Lung (tissue), 12 donors: ENCODE results near the gene SPOP. TPM values are rescaled to one million over a fixed set of nuclear protein-coding genes. Genes with fewer than 3 reads are reported as not detected.

Source experiments
- ATAC-seq: fragments of 200-7000 bp; cut with Tn5 transposase; one replicate; pipeline ENCODE4 v1.9.1; 2020; ENCODE audit warnings: moderate number of reproducible peaks; ENCODE audit not compliant: insufficient read depth, low FRiP score
- DNase-seq, 3 donors: peaks; one replicate each; pipeline ENCODE4 v3.0.0-alpha.2; 2013 to 2017
- H3K27ac ChIP-seq, 2 donors: one replicate each; pipeline ENCODE4 v1.5.1; 2013; ENCODE audit warnings: mild to moderate bottlenecking in 2 of 2, moderate library complexity in 2 of 2, control low read depth in 1 of 2, inconsistent platforms in 1 of 2, low read depth in 1 of 2, low read length in 1 of 2
- H3K27me3 ChIP-seq, 3 donors: one replicate each; pipeline ENCODE4 v1.5.1; 2013; ENCODE audit warnings: low read length in 2 of 3; ENCODE audit not compliant: control insufficient read depth in 3 of 3, insufficient read depth in 3 of 3
- H3K36me3 ChIP-seq, 4 donors: one replicate each; pipeline ENCODE4 v1.5.1; 2013; ENCODE audit warnings: low read length in 4 of 4, mild to moderate bottlenecking in 1 of 4, moderate library complexity in 1 of 4; ENCODE audit not compliant: control insufficient read depth in 4 of 4, insufficient read depth in 4 of 4
- H3K4me1 ChIP-seq, 5 donors: one replicate each; pipeline ENCODE4 v1.5.1; 2013; ENCODE audit warnings: low read length in 5 of 5, mild to moderate bottlenecking in 2 of 5, moderate library complexity in 1 of 5; ENCODE audit not compliant: control insufficient read depth in 5 of 5, insufficient read depth in 5 of 5
- H3K4me3 ChIP-seq: one replicate; pipeline ENCODE4 v1.5.1; 2013; ENCODE audit warnings: mild to moderate bottlenecking, control low read depth, moderate library complexity
- H3K9ac ChIP-seq, 2 donors: one replicate each; pipeline ENCODE4 v1.5.1; 2013; ENCODE audit warnings: low read length in 2 of 2, control low read depth in 1 of 2; ENCODE audit not compliant: insufficient read depth in 1 of 2
- H3K9me3 ChIP-seq, 4 donors: one replicate each; pipeline ENCODE4 v1.5.1; 2013; ENCODE audit warnings: low read length in 3 of 4, mild to moderate bottlenecking in 1 of 4, moderate library complexity in 1 of 4; ENCODE audit not compliant: control insufficient read depth in 4 of 4, insufficient read depth in 3 of 4
- WGBS, 2 donors: extraction: QIAGEN DNeasy Blood & Tissue Kit; methylation state at CpG; one replicate each; pipeline ENCODE4 v1.1.7; 2013; 5-methylcytosine and 5-hydroxymethylcytosine counted together
- polyA plus RNA-seq, 2 donors: library from polyadenylated mRNA; stranded (reverse); fragments of 200-250 nt; gene quantifications; one replicate each; pipeline ENCODE4 v1.2.1, GENCODE V29; 2013
- total RNA-seq, 2 donors: library from RNA; depleted of rRNA in 1 of 2; stranded (reverse); fragments of >200 nt in 1 of 2; gene quantifications; one replicate each; pipeline ENCODE4 v1.2.1, GENCODE V29; 2014 to 2021
- TF ChIP-seq, protein P1 (sequence below): IDR thresholded peaks from 2 replicates; pipeline ENCODE4 v1.5.1; 2012; ENCODE audit warnings: mild to moderate bottlenecking; ENCODE audit errors: control extremely low read depth, extremely low read depth
- donor health status: control.
- donor health status: control.
- donor health status: Bipolar disorder and iron deficiency.
- donor health status: healthy.
- donor health status: DM: yes; HTN: yes; CAD: no.

SPOP gene
- total and polyA plus RNA-seq, 4 donors = 28.7 to 98.0 (median 64.6) TPM

GRCh38 chr17:49575679-49576087 lies 102.2 kb downstream of the SPOP start, which contains the start of gene NXPH3:
TSS of gene NXPH3 (plus strand) at chr17:49575871. CDS start at chr17:49576220, 349 bp downstream.
- WGBS, 2 donors = 1% methylated on average over 40 to 55 of the region's 55 CpGs
- Histone ChIP-seq H3K27me3 (peaks cover 0 to 35% (median 18%) of the 10 kb centered on the region in 3 donors), H3K9me3 (peaks cover 0 to 2% (median 0%) of the 10 kb centered on the region in 4 donors), H3K27ac (peak within 1 kb of the TSS in 1 of 2 donors; percentile 70), H3K36me3 (no peaks in the 10 kb centered on the region), H3K9ac (no peak within 1 kb of the TSS), H3K4me1 (peaks cover 0 to 11% (median 4%) of the 10 kb centered on the region in 5 donors), H3K4me3 (peak within 1 kb of the TSS; percentile 40)
- peak; percentile 65 for ATAC-seq
- DNase-seq = peak in 2 of 3 donors; percentile 34 to 61
- TF ChIP-seq, protein P1, sequence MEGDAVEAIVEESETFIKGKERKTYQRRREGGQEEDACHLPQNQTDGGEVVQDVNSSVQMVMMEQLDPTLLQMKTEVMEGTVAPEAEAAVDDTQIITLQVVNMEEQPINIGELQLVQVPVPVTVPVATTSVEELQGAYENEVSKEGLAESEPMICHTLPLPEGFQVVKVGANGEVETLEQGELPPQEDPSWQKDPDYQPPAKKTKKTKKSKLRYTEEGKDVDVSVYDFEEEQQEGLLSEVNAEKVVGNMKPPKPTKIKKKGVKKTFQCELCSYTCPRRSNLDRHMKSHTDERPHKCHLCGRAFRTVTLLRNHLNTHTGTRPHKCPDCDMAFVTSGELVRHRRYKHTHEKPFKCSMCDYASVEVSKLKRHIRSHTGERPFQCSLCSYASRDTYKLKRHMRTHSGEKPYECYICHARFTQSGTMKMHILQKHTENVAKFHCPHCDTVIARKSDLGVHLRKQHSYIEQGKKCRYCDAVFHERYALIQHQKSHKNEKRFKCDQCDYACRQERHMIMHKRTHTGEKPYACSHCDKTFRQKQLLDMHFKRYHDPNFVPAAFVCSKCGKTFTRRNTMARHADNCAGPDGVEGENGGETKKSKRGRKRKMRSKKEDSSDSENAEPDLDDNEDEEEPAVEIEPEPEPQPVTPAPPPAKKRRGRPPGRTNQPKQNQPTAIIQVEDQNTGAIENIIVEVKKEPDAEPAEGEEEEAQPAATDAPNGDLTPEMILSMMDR = no peak

DNA sequence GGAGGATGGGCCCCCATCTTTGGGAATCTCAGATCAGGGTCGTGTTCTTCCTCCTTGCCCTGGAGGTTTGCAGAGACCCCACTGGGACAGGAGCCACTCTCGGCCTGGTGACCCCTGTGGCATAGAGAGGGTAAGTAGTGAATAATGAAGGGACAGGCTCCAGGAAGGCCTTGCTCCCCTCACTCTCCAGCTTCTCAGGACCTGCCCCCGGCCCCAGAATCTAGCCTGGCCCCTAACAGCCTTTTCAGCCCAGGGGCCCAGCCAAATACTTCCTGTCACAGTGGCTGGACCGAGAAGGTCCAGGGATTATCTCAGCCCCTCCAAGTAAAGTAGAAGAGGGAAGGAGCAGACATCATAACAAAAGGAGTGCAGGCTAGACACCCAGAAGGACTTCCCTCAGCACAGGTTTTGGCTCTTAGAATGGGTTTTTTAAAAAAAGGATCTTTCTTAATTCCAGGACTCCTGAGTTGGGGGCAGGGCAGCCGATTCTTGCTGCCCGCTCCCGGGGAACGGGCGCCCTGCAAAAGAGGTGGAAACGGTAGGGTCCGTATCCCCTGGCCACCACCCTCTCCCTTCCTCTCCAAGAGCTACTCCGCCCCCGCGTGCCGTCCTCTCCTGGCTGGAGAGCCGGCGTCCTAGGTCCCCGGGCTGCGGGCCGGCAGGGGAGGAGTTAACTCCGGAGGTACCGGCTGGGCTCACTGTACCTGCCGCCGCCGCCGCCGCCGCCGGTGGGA lies 102.8 kb downstream of the SPOP start:
- no peak for ATAC-seq
- peaks cover 0 to 2% (median 0%) of the 10 kb centered on the region in 4 donors for H3K9me3 ChIP-seq
- no peak overlapping the region for H3K4me3 ChIP-seq
- peaks cover 0 to 35% (median 18%) of the 10 kb centered on the region in 3 donors for H3K27me3 ChIP-seq
- H3K36me3 ChIP-seq = no peaks in the 10 kb centered on the region
- TF ChIP-seq, protein P1 = no peak
- H3K4me1 ChIP-seq = peaks cover 0 to 11% (median 4%) of the 10 kb centered on the region in 5 donors
- 12 to 26% methylated on average over 13 to 29 of the region's 29 CpGs for WGBS, 2 donors
- DNase-seq = no peak
- H3K27ac ChIP-seq = peak overlapping the region in 1 of 2 donors; percentile 23
- H3K9ac ChIP-seq = no peak overlapping the region

GRCh38 chr17:49574323-49574781 lies 103.5 kb downstream of the SPOP start:
- Histone ChIP-seq H3K9ac (no peak overlapping the region), H3K4me1 (peaks cover 0 to 11% (median 4%) of the 10 kb centered on the region in 5 donors), H3K36me3 (no peaks in the 10 kb centered on the region), H3K27me3 (peaks cover 0 to 35% (median 18%) of the 10 kb centered on the region in 3 donors), H3K4me3 (no peak overlapping the region), H3K9me3 (peaks cover 0 to 2% (median 0%) of the 10 kb centered on the region in 4 donors), H3K27ac (peak overlapping the region in 1 of 2 donors; percentile 31)
- 64 to 75% methylated on average over 13 of the region's 13 CpGs for WGBS, 2 donors
- no peak for ATAC-seq
- DNase-seq = peak in 1 of 3 donors; percentile 28
- TF ChIP-seq, protein P1 = no peak
